K562 (cell line): ENCODE data around the gene MSN. TPM values are rescaled to one million over a fixed set of nuclear protein-coding genes. Genes with fewer than 3 reads are reported as not detected.

Experiments used
- CEBPG ChIP-seq, 3 experiments: fragments of 200-800 bp in 1 of 3; sonication (Bioruptor generic) in 1 of 3; sonication (generic) in 1 of 3; formaldehyde crosslinking in 1 of 3; IDR thresholded peaks in 2 of 3; conservative IDR thresholded peaks in 1 of 3; 2 replicates each; pipeline versions ENCODE4 v1.6.1 to v1.8.0; 2016 to 2022; ENCODE audit warnings: missing compliant biosample characterization in 2 of 3, missing genetic modification characterization in 2 of 3, mild to moderate bottlenecking in 1 of 3, missing genetic modification reagents in 1 of 3
- ELF4 ChIP-seq: fragments of 450-650 bp; formaldehyde crosslinking; IDR thresholded peaks from 2 replicates; pipeline ENCODE4 v1.4.0; 2022; ENCODE audit warnings: missing genetic modification characterization
- FOXA3 ChIP-seq, 2 experiments: fragments of 450-650 bp in 1 of 2; sonication (generic) in 1 of 2; formaldehyde crosslinking; IDR thresholded peaks in 1 of 2; conservative IDR thresholded peaks in 1 of 2; 2 replicates each; pipeline versions ENCODE4 v1.4.0 to v1.8.0; 2020 to 2022; ENCODE audit warnings: mild to moderate bottlenecking in 2 of 2, missing genetic modification reagents in 1 of 2
- NFATC3 ChIP-seq: fragments of 450-650 bp; IDR thresholded peaks from 2 replicates; pipeline ENCODE4 v1.6.1; 2017; ENCODE audit warnings: mild to moderate bottlenecking
- RBM14 ChIP-seq: fragments of 200-400 bp; formaldehyde crosslinking; IDR thresholded peaks from 2 replicates; pipeline ENCODE4 v1.6.1; 2018; ENCODE audit warnings: low read depth, mild to moderate bottlenecking, low read length, moderate library complexity, borderline replicate concordance; ENCODE audit not compliant: insufficient read depth
- RNF2 ChIP-seq: sonication (generic); IDR thresholded peaks from 2 replicates; pipeline ENCODE4 v1.6.1; 2016
- STAT5A ChIP-seq: IDR thresholded peaks from 2 replicates; pipeline ENCODE4 v1.6.1; 2012; ENCODE audit warnings: low read length, inconsistent platforms, borderline replicate concordance
- TAF7 ChIP-seq: fragments of 450-650 bp; IDR thresholded peaks from 2 replicates; pipeline ENCODE4 v1.6.1; 2016; ENCODE audit warnings: missing genetic modification characterization, missing compliant biosample characterization
- ZNF12 ChIP-seq: sonication (generic); formaldehyde crosslinking; IDR thresholded peaks from 2 replicates; pipeline ENCODE4 v1.4.0; 2020; ENCODE audit warnings: mild to moderate bottlenecking, missing genetic modification reagents
- ZNF165 ChIP-seq: fragments of 250-450 bp; sonication (Bioruptor Pico); IDR thresholded peaks from 2 replicates; pipeline ENCODE4 v1.4.0; 2020; ENCODE audit warnings: borderline replicate concordance
- ZNF41 ChIP-seq: fragments of 250-450 bp; sonication (Bioruptor Pico); conservative IDR thresholded peaks from 2 replicates; pipeline ENCODE4 v1.4.0; 2020; ENCODE audit warnings: mild to moderate bottlenecking
- ZNF699 ChIP-seq: fragments of 250-450 bp; sonication (Bioruptor Pico); IDR thresholded peaks from 2 replicates; pipeline ENCODE4 v1.8.0; 2021; ENCODE audit warnings: mild to moderate bottlenecking, moderate library complexity; ENCODE audit not compliant: insufficient replicate concordance
- ZNF778 ChIP-seq: fragments of 450-650 bp; formaldehyde crosslinking; IDR thresholded peaks from 2 replicates; pipeline ENCODE4 v1.4.0; 2020; ENCODE audit warnings: mild to moderate bottlenecking, moderate library complexity
- polyA plus RNA-seq, 8 experiments: library from polyadenylated mRNA; depleted of rRNA in 4 of 8; stranded (reverse) in 5 of 8; unstranded in 3 of 8; fragments of >200 nt; fragmentation: Nextera tagmentation in 2 of 8; fragmentation: Illumina TruSeq in 1 of 8; extraction: Ambion mirVana in 2 of 8; extraction: Trizol in 1 of 8; gene quantifications; 2 replicates each; pipeline versions ENCODE4 v1.2.1 to v1.2.3, GENCODE V29; 2011 to 2014; ENCODE audit warnings: inconsistent platforms in 1 of 8, missing spikeins in 1 of 8
- total RNA-seq, 7 experiments: library from RNA; depleted of rRNA in 6 of 7; stranded (reverse); fragments of >200 nt in 6 of 7; fragmentation: Illumina TruSeq in 2 of 7; extraction: Trizol in 2 of 7; gene quantifications; 2 replicates each; pipeline versions ENCODE4 v1.2.1 to v1.2.3, GENCODE V29; 2011 to 2021; ENCODE audit warnings: low replicate concordance in 1 of 7
- TF ChIP-seq, protein P1 (sequence below): fragments of 200-800 bp; sonication (Bioruptor generic); IDR thresholded peaks from 2 replicates; pipeline ENCODE4 v1.6.1; 2017; ENCODE audit warnings: missing genetic modification characterization, missing compliant biosample characterization
- TF ChIP-seq, protein P2 (sequence below): fragments of 250-450 bp; sonication (Bioruptor Pico); IDR thresholded peaks from 2 replicates; pipeline ENCODE4 v1.4.0; 2020
- TF ChIP-seq, protein P3 (sequence below), 2 experiments: fragments of 150-350 bp in 1 of 2; IDR thresholded peaks; 2 replicates each; pipeline ENCODE4 v1.6.1; 2012 to 2016; ENCODE audit warnings: low read depth in 2 of 2, low read length in 2 of 2, mild to moderate bottlenecking in 1 of 2, moderate library complexity in 1 of 2

Gene MSN
- total and polyA plus RNA-seq, 9 of the 15 experiments (the other 6 are each of a cell fraction or from before 2014, with no cell fraction given) = 128 to 486 (median 237) TPM

DNA sequence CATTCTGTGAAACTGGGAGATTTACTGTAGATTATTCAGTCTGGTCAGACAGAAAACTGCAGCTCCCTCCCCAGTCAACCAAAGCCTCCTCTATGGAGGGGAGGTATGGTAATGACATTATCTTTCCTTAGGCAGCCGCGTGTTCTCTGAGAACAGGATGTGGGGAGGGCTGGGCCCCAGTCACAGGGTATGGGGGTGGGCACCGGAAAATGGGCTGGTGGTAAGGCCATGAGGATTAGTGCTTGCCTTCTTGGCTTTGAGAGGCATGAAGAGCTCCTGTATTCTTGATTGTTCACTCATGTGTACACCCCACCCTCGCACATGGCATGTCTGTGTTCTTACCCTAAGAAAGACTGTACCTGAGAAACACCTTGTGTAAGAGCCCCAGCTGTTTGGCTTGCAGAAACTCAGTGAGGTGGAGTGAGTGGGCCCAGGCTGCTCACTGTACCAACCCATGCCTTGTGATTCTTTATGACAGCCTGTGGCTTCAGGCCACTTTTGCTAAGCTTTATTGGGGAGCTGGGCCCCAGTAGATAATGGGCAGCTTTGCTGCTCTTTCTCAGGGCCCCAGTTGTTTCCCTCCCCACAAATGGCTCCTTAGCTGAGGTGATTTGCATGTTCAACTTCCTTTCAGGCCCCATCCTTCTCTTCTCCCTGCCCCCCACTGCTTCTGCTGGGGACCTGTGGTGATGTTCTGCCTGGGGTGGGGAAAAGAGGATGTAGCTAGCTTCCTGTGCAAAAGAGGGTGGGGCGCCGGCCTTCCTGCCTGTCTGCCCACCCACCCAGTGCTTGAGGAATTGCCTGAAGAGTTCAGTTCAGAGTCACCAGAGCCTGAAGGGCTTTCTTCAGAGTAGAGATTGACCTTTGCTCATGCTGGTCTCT is 30.7 kb downstream of the MSN start (continued):
- TF ChIP-seq, protein P1, sequence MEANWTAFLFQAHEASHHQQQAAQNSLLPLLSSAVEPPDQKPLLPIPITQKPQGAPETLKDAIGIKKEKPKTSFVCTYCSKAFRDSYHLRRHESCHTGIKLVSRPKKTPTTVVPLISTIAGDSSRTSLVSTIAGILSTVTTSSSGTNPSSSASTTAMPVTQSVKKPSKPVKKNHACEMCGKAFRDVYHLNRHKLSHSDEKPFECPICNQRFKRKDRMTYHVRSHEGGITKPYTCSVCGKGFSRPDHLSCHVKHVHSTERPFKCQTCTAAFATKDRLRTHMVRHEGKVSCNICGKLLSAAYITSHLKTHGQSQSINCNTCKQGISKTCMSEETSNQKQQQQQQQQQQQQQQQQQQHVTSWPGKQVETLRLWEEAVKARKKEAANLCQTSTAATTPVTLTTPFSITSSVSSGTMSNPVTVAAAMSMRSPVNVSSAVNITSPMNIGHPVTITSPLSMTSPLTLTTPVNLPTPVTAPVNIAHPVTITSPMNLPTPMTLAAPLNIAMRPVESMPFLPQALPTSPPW = peak; percentile 77
- TF ChIP-seq RNF2 (peak; percentile 76; the same call in 1 of the 2 replicates), ZNF778 (CRISPR knock-in tag) (no peak), STAT5A (no peak), FOXA3 (CRISPR knock-in tag; conservative IDR thresholded peaks at IDR 0.05 in 1 of 2, IDR thresholded peaks at IDR 0.05 in 1 of 2) (no peak), ZNF41 (CRISPR knock-in tag) (no peak), TAF7 (tag) (no peak), ZNF699 (CRISPR knock-in tag) (no peak), CEBPG (CRISPR knock-in tag; IDR thresholded peaks at IDR 0.05) (no peak), CEBPG (tag; conservative IDR thresholded peaks at IDR 0.05 in 1 of 2, IDR thresholded peaks at IDR 0.05 in 1 of 2) (no peak), ELF4 (CRISPR knock-in tag) (no peak), RBM14 (no peak), ZNF165 (CRISPR knock-in tag) (no peak), NFATC3 (no peak), ZNF12 (no peak)
- TF ChIP-seq, protein P2, sequence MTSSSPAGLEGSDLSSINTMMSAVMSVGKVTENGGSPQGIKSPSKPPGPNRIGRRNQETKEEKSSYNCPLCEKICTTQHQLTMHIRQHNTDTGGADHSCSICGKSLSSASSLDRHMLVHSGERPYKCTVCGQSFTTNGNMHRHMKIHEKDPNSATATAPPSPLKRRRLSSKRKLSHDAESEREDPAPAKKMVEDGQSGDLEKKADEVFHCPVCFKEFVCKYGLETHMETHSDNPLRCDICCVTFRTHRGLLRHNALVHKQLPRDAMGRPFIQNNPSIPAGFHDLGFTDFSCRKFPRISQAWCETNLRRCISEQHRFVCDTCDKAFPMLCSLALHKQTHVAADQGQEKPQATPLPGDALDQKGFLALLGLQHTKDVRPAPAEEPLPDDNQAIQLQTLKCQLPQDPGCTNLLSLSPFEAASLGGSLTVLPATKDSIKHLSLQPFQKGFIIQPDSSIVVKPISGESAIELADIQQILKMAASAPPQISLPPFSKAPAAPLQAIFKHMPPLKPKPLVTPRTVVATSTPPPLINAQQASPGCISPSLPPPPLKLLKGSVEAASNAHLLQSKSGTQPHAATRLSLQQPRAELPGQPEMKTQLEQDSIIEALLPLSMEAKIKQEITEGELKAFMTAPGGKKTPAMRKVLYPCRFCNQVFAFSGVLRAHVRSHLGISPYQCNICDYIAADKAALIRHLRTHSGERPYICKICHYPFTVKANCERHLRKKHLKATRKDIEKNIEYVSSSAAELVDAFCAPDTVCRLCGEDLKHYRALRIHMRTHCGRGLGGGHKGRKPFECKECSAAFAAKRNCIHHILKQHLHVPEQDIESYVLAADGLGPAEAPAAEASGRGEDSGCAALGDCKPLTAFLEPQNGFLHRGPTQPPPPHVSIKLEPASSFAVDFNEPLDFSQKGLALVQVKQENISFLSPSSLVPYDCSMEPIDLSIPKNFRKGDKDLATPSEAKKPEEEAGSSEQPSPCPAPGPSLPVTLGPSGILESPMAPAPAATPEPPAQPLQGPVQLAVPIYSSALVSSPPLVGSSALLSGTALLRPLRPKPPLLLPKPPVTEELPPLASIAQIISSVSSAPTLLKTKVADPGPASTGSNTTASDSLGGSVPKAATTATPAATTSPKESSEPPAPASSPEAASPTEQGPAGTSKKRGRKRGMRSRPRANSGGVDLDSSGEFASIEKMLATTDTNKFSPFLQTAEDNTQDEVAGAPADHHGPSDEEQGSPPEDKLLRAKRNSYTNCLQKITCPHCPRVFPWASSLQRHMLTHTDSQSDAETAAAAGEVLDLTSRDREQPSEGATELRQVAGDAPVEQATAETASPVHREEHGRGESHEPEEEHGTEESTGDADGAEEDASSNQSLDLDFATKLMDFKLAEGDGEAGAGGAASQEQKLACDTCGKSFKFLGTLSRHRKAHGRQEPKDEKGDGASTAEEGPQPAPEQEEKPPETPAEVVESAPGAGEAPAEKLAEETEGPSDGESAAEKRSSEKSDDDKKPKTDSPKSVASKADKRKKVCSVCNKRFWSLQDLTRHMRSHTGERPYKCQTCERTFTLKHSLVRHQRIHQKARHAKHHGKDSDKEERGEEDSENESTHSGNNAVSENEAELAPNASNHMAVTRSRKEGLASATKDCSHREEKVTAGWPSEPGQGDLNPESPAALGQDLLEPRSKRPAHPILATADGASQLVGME (CRISPR knock-in tag) = 0 out of 2 replicates have a peak, but pooled peaks have one; percentile 57
- TF ChIP-seq, protein P3, sequence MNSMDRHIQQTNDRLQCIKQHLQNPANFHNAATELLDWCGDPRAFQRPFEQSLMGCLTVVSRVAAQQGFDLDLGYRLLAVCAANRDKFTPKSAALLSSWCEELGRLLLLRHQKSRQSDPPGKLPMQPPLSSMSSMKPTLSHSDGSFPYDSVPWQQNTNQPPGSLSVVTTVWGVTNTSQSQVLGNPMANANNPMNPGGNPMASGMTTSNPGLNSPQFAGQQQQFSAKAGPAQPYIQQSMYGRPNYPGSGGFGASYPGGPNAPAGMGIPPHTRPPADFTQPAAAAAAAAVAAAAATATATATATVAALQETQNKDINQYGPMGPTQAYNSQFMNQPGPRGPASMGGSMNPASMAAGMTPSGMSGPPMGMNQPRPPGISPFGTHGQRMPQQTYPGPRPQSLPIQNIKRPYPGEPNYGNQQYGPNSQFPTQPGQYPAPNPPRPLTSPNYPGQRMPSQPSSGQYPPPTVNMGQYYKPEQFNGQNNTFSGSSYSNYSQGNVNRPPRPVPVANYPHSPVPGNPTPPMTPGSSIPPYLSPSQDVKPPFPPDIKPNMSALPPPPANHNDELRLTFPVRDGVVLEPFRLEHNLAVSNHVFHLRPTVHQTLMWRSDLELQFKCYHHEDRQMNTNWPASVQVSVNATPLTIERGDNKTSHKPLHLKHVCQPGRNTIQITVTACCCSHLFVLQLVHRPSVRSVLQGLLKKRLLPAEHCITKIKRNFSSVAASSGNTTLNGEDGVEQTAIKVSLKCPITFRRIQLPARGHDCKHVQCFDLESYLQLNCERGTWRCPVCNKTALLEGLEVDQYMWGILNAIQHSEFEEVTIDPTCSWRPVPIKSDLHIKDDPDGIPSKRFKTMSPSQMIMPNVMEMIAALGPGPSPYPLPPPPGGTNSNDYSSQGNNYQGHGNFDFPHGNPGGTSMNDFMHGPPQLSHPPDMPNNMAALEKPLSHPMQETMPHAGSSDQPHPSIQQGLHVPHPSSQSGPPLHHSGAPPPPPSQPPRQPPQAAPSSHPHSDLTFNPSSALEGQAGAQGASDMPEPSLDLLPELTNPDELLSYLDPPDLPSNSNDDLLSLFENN (IDR thresholded peaks at IDR 0.05; ENCODE audit: low read depth in 2 of 2, low read length in 2 of 2) = no peak
